Osteoblast (primary cell): Measurements from ENCODE around the gene ABCB9. TPM values are rescaled to one million over a fixed set of nuclear protein-coding genes. Genes with fewer than 3 reads are reported as not detected.

Experiments
- DNase-seq: peaks from one replicate; pipeline ENCODE4 v3.0.0; 2011; ENCODE audit warnings: low spot score, mixed read lengths; ENCODE audit not compliant: insufficient read length; ENCODE audit errors: missing footprints
- H2AFZ ChIP-seq: 2 replicates; pipeline ENCODE4 v1.6.0; 2011; ENCODE audit warnings: mild to moderate bottlenecking, low read length
- H3K27ac ChIP-seq: 2 replicates; pipeline ENCODE4 v1.5.1; 2011; ENCODE audit warnings: mild to moderate bottlenecking, low read depth, low read length, moderate library complexity
- H3K27me3 ChIP-seq: 2 replicates; pipeline ENCODE4 v1.6.0; 2012; ENCODE audit warnings: mild to moderate bottlenecking, control low read depth, inconsistent platforms, low read length, moderate library complexity; ENCODE audit not compliant: insufficient read depth
- H3K36me3 ChIP-seq: 2 replicates; pipeline ENCODE4 v1.5.1; 2011; ENCODE audit warnings: mild to moderate bottlenecking, low read length, control low read depth, moderate library complexity; ENCODE audit not compliant: insufficient read depth
- H3K4me1 ChIP-seq: 2 replicates; pipeline ENCODE4 v1.5.1; 2011; ENCODE audit warnings: mild to moderate bottlenecking, low read length, control low read depth, moderate library complexity; ENCODE audit not compliant: insufficient read depth
- H3K4me2 ChIP-seq: 2 replicates; pipeline ENCODE4 v1.6.0; 2011; ENCODE audit warnings: mild to moderate bottlenecking, low read length; ENCODE audit not compliant: insufficient read depth
- H3K4me3 ChIP-seq: fragments of 200-600 bp; sonication (generic); 3 replicates; pipeline ENCODE4 v1.5.1; 2012; ENCODE audit warnings: mild to moderate bottlenecking, low read length, inconsistent platforms; ENCODE audit not compliant: insufficient read depth
- H3K79me2 ChIP-seq: 2 replicates; pipeline ENCODE4 v1.6.0; 2012; ENCODE audit warnings: mild to moderate bottlenecking, low read length, control low read depth, inconsistent platforms; ENCODE audit not compliant: insufficient read depth
- H3K9me3 ChIP-seq: 2 replicates; pipeline ENCODE4 v1.5.1; 2011; ENCODE audit warnings: low read depth, low read length, control low read depth
- H4K20me1 ChIP-seq: 2 replicates; pipeline ENCODE4 v1.6.0; 2012; ENCODE audit warnings: mild to moderate bottlenecking, low read length, control low read depth; ENCODE audit not compliant: insufficient read depth
- CTCF ChIP-seq: IDR thresholded peaks from 2 replicates; pipeline ENCODE4 v1.5.1; 2011; ENCODE audit warnings: mild to moderate bottlenecking, low read depth, low read length, moderate library complexity; ENCODE audit errors: extremely low read depth
- total RNA-seq: library from RNA; depleted of rRNA; stranded (reverse); fragments of >200 nt; gene quantifications from 2 replicates; pipeline ENCODE4 v1.2.3, GENCODE V29; 2012

ABCB9 gene
- total RNA-seq, 1 donor, result 11.9 TPM

DNA sequence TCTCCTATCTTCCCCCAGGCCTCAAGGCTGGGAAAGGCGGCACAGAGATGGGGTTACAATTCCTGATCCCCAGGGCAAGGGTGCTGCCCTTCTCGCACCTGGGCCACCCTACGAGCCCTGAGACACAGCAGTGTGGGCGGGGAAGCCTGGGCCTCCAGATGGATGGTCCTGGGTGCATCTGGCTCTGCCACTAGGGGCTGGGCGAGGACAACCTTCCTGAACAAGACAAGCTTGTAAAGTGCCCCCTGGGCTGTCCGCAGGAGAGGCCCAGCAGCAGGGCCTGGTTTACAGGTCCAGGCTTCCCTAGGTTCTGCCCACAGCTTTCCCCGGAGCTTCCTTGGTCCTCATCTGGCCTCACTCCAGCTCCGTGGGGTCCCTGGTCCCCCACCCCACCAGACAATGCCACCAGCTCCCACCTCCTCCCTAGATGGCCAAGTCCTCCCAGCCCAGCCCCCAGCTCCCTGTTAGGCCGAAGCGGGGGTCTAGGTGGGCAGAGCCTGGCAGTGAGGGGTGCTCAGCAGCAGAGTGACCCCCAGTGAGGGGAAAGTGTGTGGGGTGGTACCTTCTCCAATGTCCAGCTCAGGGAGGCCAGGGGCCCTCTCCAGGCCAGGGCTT lies 23.1 kb upstream of the ABCB9 start:
- H3K4me1 ChIP-seq, result peaks cover 7% of the 10 kb centered on the region
- H2AFZ ChIP-seq, result no peak overlapping the region
- H3K36me3 ChIP-seq, result peaks cover 4% of the 10 kb centered on the region
- no peak overlapping the region for H3K4me3 ChIP-seq
- H3K9me3 ChIP-seq, result no peaks in the 10 kb centered on the region
- H3K27me3 ChIP-seq, result no peaks in the 10 kb centered on the region
- H3K79me2 ChIP-seq, result no peaks in the 10 kb centered on the region
- no peak for TF ChIP-seq CTCF
- DNase-seq, result peak; percentile 90
- H3K4me2 ChIP-seq, result no peak overlapping the region
- no peaks in the 10 kb centered on the region for H4K20me1 ChIP-seq
- H3K27ac ChIP-seq, result no peak overlapping the region

DNA sequence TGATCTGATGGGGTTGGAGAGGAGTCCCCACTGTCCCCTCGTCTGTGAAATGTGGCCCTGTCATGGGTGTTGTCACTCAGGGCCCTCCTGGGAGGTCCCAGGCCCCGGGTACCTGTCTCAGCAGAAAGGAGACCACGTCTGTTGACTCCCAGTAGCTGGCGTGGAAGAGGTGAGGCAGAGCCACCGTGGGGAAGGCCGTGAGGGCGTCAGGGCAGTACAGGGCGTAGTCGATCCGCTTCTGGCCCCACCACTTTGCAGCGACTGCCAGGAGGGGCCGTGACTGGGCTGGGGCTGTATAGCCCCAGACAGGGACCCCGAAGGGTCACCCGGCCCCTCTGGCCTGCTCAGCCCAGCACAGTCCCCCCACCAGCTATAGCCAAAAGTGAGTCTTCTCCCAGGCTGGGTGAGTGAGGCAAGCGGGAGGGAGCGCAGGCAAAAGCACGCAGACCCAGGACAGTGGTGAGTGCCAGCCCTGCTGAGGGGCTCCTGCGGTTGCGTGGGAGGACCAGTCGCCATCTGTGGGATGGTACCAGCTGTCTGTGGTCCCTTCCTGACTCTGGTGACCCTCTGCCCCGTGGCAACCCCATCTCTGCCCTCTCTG lies 22.4 kb upstream of the ABCB9 start:
- no peak overlapping the region for H3K4me2 ChIP-seq
- DNase-seq, result peak; percentile 84
- no peaks in the 10 kb centered on the region for H3K79me2 ChIP-seq

DNA sequence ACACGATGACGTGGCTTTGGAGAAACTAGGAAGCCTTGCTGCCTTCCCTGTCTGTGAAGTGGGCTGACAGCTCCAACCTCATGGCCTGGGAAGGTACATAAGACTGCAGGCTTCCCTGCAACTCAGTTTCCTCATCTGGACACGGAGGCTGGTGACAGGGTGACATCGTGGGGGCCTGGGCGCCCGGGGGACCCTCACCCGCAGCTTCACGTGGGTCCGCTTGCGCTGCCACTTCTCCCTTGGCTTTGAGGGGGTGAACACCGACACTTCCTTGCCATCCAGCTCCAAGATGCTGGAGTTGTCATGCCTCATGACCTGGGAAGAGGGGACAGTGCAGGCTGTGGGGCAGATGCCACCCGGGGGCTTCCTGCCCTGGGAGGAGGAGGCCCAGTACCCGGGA lies 21.8 kb upstream of the ABCB9 start:
- H3K79me2 ChIP-seq, result peaks cover 4% of the 10 kb centered on the region
- H3K36me3 ChIP-seq, result peaks cover 6% of the 10 kb centered on the region
- TF ChIP-seq CTCF, result no peak
- H3K9me3 ChIP-seq, result no peaks in the 10 kb centered on the region
- peak; percentile 89 for DNase-seq
- H4K20me1 ChIP-seq, result peaks cover 2% of the 10 kb centered on the region
- H3K4me1 ChIP-seq, result peaks cover 19% of the 10 kb centered on the region
- no peak overlapping the region for H3K27ac ChIP-seq
- H3K4me3 ChIP-seq, result no peak overlapping the region
- no peak overlapping the region for H2AFZ ChIP-seq
- H3K4me2 ChIP-seq, result no peak overlapping the region
- H3K27me3 ChIP-seq, result no peaks in the 10 kb centered on the region

More for the DNA sequence above, 22.4 kb upstream of the ABCB9 start:
- no peaks in the 10 kb centered on the region for H4K20me1 ChIP-seq
- no peak for TF ChIP-seq CTCF
- H3K36me3 ChIP-seq, result peaks cover 4% of the 10 kb centered on the region
- H3K4me3 ChIP-seq, result no peak overlapping the region
- H3K4me1 ChIP-seq, result peaks cover 13% of the 10 kb centered on the region
- H3K27ac ChIP-seq, result no peak overlapping the region
- H3K9me3 ChIP-seq, result no peaks in the 10 kb centered on the region
- H2AFZ ChIP-seq, result no peak overlapping the region
- no peaks in the 10 kb centered on the region for H3K27me3 ChIP-seq

DNA sequence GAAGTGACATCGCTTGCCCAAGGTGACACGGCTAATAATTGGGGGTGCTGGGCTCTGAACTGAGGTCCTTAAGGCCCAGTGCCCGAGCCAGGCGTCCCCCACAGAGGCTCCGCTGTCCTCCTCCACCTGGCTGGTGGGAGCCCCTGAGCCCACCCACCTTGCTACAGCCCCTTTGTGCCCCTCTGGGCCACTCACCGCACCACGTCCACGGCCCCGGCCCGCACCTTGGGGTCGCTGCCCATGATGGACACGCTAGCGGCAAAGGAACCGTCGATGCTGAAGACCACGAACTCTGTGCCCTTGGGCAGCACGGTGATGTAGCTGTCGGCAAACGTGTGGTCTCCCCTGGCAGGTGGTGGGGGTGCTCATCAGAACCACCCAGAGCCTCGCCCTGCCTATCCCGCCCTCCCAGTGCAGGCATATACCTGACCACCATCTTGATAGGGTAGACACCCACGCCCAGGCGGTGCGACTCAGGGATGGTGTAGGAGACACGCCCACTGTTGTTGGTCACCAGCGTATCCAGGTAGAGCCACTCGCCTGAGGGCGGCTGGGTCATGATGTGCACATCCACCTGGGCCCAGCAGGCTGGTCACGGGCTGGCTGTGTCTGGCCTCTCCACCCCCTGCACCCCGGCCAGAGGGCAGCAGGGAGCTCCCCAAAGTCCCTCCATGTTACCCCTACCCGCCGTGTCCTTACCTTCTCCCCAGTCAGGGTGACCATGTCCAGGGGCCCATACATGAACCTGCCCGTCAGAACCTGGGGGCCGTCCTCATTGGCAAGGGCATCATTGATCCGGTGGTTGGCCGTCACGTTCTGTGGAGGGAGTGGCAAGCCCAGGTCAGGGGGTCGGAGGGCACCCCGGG lies 21.1 kb upstream of the ABCB9 start:
- DNase-seq, result peak; percentile 79
- H3K4me1 ChIP-seq, result peaks cover 24% of the 10 kb centered on the region
- H3K27me3 ChIP-seq, result no peaks in the 10 kb centered on the region
- peaks cover 11% of the 10 kb centered on the region for H3K79me2 ChIP-seq
- H3K36me3 ChIP-seq, result peaks cover 12% of the 10 kb centered on the region
- no peaks in the 10 kb centered on the region for H3K9me3 ChIP-seq
- H4K20me1 ChIP-seq, result peaks cover 3% of the 10 kb centered on the region
- no peak overlapping the region for H3K27ac ChIP-seq
- H3K4me3 ChIP-seq, result no peak overlapping the region
- no peak overlapping the region for H2AFZ ChIP-seq
- TF ChIP-seq CTCF, result no peak
- no peak overlapping the region for H3K4me2 ChIP-seq
